Activated CD4-positive, alpha-beta T cell treated with anti-CD3 and anti-CD28 coated beads for 1 hour (primary cell): Measurements from ENCODE around the gene PDE7B.

ENCODE experiments used
- DNase-seq: peaks from one replicate; pipeline ENCODE4 v3.0.0-alpha.2; 2020

Gene PDE7B

DNA sequence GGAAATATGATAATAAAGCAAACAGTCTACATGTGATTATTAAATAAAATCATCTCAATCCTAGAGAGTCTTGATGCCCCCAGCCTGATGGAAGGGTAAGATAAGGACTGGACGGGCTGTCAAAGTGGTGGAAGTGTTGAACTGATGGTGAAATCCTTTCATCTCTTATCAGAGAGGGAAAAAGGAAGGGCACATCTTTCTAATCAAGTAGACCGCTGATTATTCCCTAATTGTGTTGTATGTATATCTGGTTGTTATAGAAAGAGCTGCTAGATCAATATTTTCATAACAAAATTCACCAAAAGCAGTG lies 184.5 kb downstream of the PDE7B start:
- DNase-seq, result no peak

DNA sequence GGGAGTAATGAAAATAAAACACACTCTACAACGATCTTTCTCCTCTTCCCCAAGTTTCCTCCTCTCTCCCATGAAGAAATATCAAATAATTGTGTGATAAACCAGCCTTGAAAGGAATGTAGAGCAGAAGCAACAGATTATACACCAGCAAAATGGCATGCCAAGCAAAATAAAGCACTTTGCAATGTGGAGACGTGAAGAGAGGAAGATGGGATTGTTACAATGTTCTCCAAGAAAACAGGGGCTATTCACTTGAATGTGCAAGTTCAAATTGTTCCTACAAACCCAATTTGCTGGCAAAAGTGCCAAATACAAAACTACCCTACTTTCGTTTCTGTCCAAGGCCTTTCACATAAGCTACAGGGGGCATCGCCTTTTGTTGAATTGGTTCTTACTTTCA lies 185.1 kb downstream of the PDE7B start:
- DNase-seq, result no peak

DNA sequence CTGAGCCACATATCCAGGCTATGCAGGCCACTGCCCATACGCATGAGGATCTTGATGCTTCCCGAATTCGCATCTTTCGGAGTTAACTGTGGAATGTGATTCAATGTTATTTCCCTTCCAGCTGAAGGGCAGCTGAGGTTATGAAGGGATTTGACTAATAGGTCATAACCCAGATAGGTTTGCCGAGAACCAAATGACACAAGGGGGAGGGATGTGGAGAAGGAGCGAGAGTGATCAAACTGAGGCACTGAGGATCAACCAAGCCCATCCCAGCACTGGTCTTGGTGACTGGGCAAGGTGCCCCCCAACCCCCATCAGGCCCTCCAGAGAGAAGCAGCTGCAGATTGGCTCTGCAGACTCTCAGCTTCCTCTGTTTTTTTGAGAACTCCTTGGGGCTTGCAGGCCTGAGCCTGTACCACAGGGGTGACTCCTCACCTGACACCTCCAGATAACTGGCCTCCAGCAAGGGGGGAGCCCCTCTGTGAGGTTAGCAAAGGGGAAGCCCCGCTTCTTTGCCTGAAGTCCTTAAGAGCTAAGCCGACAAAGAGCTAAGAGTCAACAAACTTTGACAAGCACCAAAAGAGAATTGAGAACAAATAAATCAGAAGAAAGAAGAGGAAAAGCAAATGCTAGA lies 185.9 kb downstream of the PDE7B start:
- no peak for DNase-seq

DNA sequence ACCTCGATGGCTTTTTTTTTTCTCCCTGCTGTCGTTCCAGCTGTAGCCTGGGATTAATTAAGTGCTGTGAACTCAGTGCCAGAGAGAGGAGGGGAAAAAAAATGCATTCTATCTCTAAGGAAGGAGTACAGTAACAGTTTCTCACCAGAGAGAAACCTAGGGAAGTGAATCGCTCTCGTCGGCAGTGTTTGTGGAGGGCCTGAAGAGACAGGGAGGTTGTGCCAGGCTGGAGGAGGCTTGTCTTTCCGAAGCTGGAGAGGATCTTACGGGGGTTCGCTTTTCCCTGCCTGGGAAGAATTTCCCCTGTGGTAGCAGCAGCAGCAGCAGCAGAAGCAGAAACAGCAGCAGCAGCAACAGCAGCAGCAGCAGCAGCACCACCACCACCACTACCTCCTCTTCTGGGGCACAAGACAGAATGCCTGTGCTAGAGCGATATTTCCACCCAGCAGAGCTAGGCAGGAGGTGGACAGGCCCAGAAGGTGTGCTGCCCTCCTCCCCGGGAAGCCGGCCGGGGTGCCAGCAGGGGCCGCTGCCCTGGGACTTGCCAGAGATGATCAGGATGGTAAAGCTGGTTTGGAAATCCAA lies 186.5 kb downstream of the PDE7B start:
- no peak for DNase-seq

DNA sequence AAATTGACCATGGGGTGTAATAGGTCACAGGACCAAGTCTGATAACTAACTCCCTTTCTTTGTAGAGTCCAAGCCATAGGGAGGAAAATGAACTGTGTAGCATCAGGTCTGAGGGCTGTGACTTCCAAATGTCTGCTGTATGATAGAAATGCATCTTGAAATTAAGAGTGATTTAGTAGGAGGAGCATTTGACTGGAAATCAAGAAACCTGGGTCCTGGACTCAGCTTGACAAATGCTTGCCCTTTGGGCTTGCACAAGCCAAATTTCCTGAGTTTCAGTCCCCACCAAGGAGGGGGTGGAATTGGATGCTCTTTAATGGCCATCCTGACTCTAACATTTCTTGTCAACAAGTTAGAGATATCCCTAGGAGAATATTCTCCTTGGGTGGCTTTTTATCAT lies 187.0 kb downstream of the PDE7B start:
- no peak for DNase-seq

GRCh38 chr6:136039185-136039584 lies 187.7 kb downstream of the PDE7B start:
- DNase-seq, result no peak

GRCh38 chr6:136050475-136050874 lies 199.0 kb downstream of the PDE7B start:
- no peak for DNase-seq

GRCh38 chr6:136051140-136051775 lies 199.8 kb downstream of the PDE7B start:
- no peak for DNase-seq

- no peak for DNase-seq
Measured at GRCh38 chr6:136052031-136052430, 200.5 kb downstream of the PDE7B start.

DNA sequence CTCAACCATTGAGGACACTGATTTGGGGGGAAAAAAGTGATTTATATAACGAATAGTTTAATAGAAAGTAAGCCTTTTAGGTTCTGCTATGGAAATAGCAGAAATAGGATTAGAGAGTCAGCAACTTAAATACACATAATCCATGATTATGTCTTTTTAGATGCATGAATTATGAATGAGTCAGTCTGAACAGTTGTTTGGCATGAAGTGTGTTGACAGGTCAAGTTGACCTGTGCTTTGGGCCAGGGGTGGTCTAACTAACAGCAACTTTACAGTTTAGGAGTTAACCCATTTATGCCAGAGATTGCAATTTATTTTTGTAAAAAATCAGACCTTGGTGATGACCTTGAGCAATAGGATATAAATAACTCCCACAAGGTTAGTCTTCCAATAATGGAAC lies 207.4 kb downstream of the PDE7B start:
- DNase-seq, result no peak

GRCh38 chr6:136059308-136059707 lies 207.8 kb downstream of the PDE7B start:
- no peak for DNase-seq

GRCh38 chr6:136060052-136060451 lies 208.6 kb downstream of the PDE7B start:
- no peak for DNase-seq

- DNase-seq, result no peak
Measured at GRCh38 chr6:136060759-136061158, 209.3 kb downstream of the PDE7B start.

DNA sequence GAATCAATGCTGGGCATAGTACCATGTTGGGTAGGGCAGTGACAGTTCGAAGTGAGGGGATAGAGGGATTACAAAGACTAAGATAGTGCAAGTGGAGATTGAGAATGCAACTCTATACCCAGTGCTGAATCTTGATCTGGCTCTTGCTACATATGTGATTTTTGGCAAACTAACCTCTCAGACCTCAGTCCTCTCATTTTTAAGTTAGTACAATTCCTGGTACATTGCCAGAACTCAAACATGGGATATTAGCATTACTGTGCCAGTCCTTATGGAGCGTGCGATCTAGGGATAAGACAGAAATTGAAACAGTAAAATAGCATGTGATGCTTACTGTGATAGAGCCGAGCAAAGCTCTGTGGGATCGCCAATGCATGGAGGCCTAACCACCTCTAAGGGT lies 210.2 kb downstream of the PDE7B start:
- DNase-seq, result no peak

DNA sequence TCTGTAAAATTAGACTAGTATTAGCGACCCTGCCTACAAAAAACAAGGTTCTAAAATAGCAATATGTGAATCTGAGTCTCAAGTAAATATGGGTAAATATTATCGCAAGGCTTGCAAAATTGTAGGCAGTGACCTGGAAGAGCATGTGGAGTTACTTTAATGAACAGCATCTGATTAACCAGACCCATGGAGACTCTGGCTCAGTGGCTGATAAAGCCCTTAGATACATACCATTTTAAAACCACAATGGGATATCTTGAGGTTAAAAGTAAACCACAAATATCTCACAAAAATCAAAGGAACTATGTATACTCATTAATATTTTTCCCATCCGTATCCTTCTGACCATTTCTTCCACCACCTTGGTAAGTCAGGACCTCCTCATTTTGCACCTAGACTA lies 211.6 kb downstream of the PDE7B start:
- DNase-seq, result no peak

DNA sequence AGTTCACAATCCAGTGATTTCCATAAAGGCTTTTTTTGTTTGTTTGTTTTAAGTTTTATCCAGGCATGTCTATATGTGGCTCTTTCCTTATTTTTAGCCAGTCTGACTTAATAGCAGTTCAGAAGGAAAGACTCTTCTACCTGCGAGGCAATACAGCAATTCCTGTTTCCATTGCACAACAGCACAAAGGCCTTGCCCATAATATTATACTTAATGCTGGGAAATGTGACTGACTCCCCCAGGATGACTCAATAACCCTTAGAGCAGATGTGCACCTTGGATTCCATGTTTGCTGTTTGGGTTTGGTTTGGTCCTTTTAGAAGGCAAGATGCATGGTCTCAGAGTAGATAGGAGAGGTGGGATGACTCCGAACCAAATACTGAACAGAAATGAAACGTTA lies 214.5 kb downstream of the PDE7B start:
- no peak for DNase-seq

GRCh38 chr6:136067731-136068341 lies 216.3 kb downstream of the PDE7B start:
- DNase-seq, result no peak

GRCh38 chr6:136069119-136069518 lies 217.6 kb downstream of the PDE7B start:
- no peak for DNase-seq

DNA sequence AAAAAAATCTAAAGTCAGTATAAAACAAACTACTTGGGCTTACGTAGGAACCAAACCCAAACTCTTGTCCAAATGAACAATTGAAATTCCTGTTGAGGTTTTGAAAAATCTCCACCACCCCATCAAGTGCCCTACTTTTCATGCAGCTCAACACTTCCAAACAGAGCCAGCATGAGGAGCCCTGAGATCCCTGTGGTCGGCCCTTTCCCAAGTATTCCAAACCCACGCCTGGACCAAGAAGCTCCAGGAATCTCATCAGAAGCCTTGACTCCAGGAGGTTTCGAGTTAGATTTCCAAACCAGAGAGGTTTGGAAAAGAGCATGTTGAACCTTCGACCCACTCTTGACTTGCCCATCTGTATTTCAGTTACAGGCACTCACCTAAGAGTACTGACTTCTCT lies 219.3 kb downstream of the PDE7B start:
- no peak for DNase-seq

GRCh38 chr6:136072691-136073090 lies 221.2 kb downstream of the PDE7B start:
- DNase-seq, result no peak

- no peak for DNase-seq
Measured at GRCh38 chr6:136073216-136073615, 221.7 kb downstream of the PDE7B start.

DNA sequence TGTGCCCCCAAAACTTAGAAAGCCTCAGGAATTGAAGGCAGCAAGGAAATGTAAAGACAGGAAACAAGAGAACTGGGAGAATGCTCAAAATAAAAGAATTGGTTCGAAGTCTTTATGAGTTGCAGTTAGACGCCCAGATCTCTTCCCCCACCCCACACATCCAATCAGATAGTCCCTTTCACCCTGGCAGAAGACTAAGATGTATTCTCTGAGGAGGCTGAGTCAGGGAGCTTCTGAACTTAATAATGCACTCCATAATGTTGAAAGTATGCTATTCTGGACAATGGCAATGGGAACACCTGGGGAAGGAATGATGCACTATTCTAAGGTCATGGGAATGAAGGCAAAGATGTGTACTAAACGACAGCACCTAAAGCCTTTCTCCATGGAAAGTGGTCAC lies 225.0 kb downstream of the PDE7B start:
- DNase-seq, result no peak

DNA sequence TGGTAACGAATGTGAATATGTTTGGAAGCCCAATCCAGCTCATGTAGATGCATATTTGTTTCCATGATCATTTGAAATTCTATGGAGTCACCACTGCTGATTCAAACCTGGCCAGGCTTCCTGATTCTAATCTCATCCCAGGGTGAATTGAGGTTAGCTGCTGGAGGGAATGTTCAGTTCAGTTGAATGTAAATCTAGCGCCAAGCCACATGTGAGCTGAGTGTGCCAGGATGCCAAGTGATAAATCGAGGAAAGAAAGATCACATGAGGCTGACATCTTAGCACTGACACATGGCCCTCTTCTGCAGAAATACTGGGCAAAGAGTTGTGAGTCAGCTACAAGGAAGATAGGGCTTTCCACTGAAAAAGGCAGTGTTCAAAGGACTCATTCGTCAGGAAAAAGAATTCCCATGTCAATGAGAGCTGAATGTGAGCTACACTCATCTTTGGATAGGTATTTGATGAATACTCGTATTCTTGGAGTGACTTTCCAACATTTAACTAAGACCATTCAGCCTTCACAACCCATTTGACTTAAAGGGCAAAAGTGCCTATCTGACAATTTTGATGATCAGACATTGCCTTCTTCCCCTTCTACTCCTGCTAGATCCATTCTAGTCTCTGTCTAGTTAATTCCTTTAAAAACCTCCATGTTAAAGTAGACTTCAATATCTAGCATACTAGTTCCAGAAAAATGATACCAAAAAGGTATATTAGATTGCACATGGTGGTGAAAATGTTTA lies 226.5 kb downstream of the PDE7B start:
- no peak for DNase-seq
